Measurements from ENCODE around the gene TMEM196.

The TMEM196 gene

DNA sequence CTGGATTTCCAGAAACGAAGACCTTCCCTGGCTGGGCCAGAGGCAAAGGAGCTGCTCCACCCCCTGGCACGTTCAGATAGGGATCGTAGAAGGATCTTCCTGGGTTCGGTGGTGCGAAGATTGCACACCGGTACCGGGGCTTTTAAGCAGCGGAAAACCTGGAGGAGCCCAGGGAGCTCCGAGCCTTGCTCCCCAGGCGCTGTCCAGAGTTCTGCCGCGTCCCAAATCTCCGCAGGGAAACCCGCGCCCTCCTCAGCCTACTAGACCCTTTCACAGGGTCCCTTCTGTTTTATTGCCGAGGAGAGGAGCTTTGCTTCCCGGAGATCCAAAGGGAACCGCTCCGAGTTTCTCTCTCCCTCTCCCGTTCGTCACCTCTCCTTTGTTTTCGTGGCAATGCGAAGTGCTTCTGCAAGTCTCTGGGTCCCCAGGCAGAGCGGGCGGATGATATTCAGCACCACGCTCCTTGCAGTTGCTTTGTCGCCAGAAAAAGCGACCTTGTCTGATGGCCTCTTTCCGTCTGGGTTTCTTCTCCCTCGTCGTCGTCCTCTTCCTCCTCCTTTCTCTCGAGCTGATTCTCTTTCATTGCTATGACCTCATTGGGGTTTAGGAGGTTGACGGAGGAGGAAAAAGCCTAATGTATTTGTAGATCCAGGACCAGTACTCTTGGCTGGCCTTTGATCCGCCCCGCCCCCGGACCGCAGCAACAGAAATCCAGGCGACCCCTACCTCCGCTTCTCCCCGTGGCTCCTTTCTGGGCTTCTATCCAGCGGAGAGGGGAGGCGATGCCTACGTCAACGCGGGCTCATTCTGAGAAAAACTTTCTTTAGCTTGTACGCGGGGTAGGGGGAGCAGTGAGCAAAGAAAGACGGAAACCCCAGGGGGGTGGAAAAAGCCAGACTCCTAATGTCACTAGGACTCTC lies at the start of gene TMEM196:
TMEM196 (minus strand) TSS at position 777 of the 920 bp plus-strand sequence. CDS start 921 bp downstream, outside the sequence.
- no peak within 1 kb of the TSS for H3K27ac ChIP-seq
- H3K4me3 ChIP-seq (ENCODE audit: low read depth in 1 of 2, low read length in 1 of 2): no peak within 1 kb of the TSS
- TF ChIP-seq, protein P1, sequence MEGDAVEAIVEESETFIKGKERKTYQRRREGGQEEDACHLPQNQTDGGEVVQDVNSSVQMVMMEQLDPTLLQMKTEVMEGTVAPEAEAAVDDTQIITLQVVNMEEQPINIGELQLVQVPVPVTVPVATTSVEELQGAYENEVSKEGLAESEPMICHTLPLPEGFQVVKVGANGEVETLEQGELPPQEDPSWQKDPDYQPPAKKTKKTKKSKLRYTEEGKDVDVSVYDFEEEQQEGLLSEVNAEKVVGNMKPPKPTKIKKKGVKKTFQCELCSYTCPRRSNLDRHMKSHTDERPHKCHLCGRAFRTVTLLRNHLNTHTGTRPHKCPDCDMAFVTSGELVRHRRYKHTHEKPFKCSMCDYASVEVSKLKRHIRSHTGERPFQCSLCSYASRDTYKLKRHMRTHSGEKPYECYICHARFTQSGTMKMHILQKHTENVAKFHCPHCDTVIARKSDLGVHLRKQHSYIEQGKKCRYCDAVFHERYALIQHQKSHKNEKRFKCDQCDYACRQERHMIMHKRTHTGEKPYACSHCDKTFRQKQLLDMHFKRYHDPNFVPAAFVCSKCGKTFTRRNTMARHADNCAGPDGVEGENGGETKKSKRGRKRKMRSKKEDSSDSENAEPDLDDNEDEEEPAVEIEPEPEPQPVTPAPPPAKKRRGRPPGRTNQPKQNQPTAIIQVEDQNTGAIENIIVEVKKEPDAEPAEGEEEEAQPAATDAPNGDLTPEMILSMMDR (IDR thresholded peaks at IDR 0.05): no peak
- H3K36me3 ChIP-seq: no peaks in the 10 kb centered on the region
- no peaks in the 10 kb centered on the region for H3K4me1 ChIP-seq (ENCODE audit: control insufficient read depth in 1 of 2, insufficient read depth in 1 of 2, low read depth in 1 of 2, low read length in 1 of 2)
- peaks cover 73% of the 10 kb centered on the region for H3K27me3 ChIP-seq
- H3K9me3 ChIP-seq: no peaks in the 10 kb centered on the region

DNA sequence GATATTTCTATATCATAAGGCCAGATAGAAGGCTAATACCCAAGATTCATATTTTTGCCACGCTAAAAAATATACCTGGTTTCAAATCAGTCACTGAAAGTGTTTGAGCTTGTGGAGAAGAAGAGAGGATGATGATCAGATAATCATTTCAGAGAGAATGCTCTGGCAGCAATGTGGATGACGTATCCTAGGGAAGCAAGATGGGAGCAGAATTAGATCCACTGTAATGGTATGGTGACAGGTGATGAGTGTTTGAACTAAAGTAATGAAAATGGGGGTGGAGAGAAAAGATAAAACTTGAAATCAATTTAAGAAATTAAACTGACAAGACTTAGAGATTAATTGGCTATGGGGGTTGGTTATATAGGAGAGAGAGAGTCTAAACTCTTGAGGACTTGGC lies 42.7 kb upstream of the TMEM196 start:
- Histone ChIP-seq H3K4me1 (ENCODE audit: control insufficient read depth in 1 of 2, insufficient read depth in 1 of 2, low read depth in 1 of 2, low read length in 1 of 2) (no peaks in the 10 kb centered on the region), H3K4me3 (ENCODE audit: low read depth in 1 of 2, low read length in 1 of 2) (no peak overlapping the region), H3K27me3 (no peaks in the 10 kb centered on the region), H3K9me3 (no peaks in the 10 kb centered on the region), H3K27ac (no peak overlapping the region), H3K36me3 (no peaks in the 10 kb centered on the region)
- TF ChIP-seq, protein P1 (IDR thresholded peaks at IDR 0.05): no peak

DNA sequence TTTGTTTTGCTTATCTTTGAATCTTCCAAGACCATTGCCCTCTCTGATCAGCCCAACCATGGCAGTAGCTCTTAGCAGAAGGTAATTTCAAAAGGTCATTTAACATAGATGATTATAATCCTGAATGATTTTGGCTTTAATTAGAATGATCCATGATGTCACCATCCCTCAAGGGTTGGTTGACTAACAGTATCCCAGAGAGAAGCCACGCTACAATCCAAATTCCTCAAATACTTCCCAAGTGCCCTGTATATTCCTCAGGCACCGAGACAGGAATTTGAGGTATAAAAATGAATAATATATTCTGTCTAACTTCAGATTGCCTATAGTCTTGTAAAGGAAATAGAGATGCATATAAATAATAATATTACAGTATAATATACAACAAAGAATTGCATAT lies 42.1 kb upstream of the TMEM196 start:
- Histone ChIP-seq H3K27ac (no peak overlapping the region), H3K4me3 (ENCODE audit: low read depth in 1 of 2, low read length in 1 of 2) (no peak overlapping the region), H3K4me1 (ENCODE audit: control insufficient read depth in 1 of 2, insufficient read depth in 1 of 2, low read depth in 1 of 2, low read length in 1 of 2) (no peaks in the 10 kb centered on the region), H3K9me3 (no peaks in the 10 kb centered on the region), H3K36me3 (no peaks in the 10 kb centered on the region), H3K27me3 (no peaks in the 10 kb centered on the region)
- TF ChIP-seq, protein P1 (IDR thresholded peaks at IDR 0.05): no peak

DNA sequence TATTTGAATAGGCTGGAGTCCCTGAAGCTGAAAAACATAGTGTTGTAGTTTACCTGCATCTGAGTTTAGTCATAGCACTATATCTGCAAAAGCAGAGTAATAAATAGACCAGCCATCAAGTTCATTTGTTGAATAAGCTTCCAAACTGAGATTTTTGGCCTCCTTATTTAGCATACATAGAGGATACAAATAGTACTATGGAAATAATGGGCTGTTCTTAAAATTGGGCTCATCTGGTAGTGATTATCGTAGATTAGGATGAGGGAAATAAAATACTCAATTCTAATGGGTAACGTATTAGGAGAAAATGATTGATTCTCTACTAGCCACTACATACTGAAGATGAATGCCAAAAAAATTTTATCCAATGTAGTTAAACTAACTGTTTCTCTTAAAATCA lies 41.4 kb upstream of the TMEM196 start:
- Histone ChIP-seq H3K9me3 (no peaks in the 10 kb centered on the region), H3K36me3 (no peaks in the 10 kb centered on the region), H3K4me1 (ENCODE audit: control insufficient read depth in 1 of 2, insufficient read depth in 1 of 2, low read depth in 1 of 2, low read length in 1 of 2) (no peaks in the 10 kb centered on the region), H3K4me3 (ENCODE audit: low read depth in 1 of 2, low read length in 1 of 2) (no peak overlapping the region), H3K27ac (no peak overlapping the region), H3K27me3 (no peaks in the 10 kb centered on the region)
- TF ChIP-seq, protein P1 (IDR thresholded peaks at IDR 0.05): no peak

DNA sequence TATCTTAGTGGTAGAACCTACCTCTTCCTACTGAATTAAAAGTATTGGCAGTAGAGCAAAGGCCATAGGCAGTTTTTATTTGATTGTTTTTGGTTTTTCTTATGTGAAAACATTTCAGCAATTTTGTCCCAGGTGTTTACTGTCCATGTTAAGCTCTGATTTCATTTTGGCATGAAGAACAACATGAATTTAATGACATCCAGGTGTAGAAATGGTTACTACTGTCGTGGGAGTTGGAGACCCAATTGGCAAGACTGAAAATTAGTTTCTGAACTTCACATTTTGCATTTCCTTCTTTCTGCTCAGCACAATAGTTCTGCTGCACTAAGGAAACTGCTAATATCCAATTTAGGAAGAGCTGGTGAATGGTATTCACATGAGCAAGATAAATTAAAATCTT lies 38.0 kb upstream of the TMEM196 start:
- TF ChIP-seq, protein P1 (IDR thresholded peaks at IDR 0.05): no peak
- Histone ChIP-seq H3K27me3 (no peaks in the 10 kb centered on the region), H3K9me3 (no peaks in the 10 kb centered on the region), H3K36me3 (no peaks in the 10 kb centered on the region), H3K4me1 (ENCODE audit: control insufficient read depth in 1 of 2, insufficient read depth in 1 of 2, low read depth in 1 of 2, low read length in 1 of 2) (no peaks in the 10 kb centered on the region), H3K27ac (no peak overlapping the region), H3K4me3 (ENCODE audit: low read depth in 1 of 2, low read length in 1 of 2) (no peak overlapping the region)

Measured in neutrophil (primary cell).